Endothelial cell of umbilical vein (primary cell): ENCODE measurements around the gene DIAPH1. TPM values are rescaled to one million over a fixed set of nuclear protein-coding genes. Genes with fewer than 3 reads are reported as not detected.

Source experiments
- BruUV-seq: library from RNA; stranded (reverse); fragments of 400-500 nt; replicated peaks from 2 replicates; lab custom pipeline; 2021; lab: Mats Ljungman, UMichigan
- CTCF ChIA-PET: fragments of 300-600, 350-600 bp; sonication (Branson Sonifier 250); formaldehyde crosslinking; loops from one replicate; lab custom pipeline; 2021; ENCODE audit warnings: antibody characterized with exemption, inconsistent platforms; lab: Charles Lee
- POLR2A ChIA-PET: fragments of 300-600, 350-600 bp; sonication (Branson Sonifier 250); formaldehyde crosslinking; loops from one replicate; lab custom pipeline; 2021; ENCODE audit warnings: antibody characterized with exemption, inconsistent platforms; lab: Charles Lee
- DNase-seq: peaks from one replicate; pipeline ENCODE4 v3.0.0-alpha.2; 2011; ENCODE audit warnings: low read depth, low spot score
- FAIRE-seq: peaks from 2 replicates; lab custom pipeline; 2011; peaks lifted over from hg19 to GRCh38; lab: Jason Lieb, UNC
- H2AFZ ChIP-seq: 2 replicates; pipeline ENCODE4 v1.6.0; 2012; ENCODE audit warnings: low read depth, low read length, control low read depth, inconsistent platforms
- H3K27ac ChIP-seq: 2 replicates; pipeline ENCODE4 v1.5.1; 2011; ENCODE audit warnings: low read depth, mild to moderate bottlenecking, control low read depth, low read length, moderate library complexity; ENCODE audit not compliant: insufficient read depth
- H3K27me3 ChIP-seq, 2 experiments: 2 replicates each; pipeline versions ENCODE4 v1.6.0 to v1.6.1; 2011; ENCODE audit warnings: low read length in 2 of 2, mixed read lengths in 1 of 2; ENCODE audit not compliant: control insufficient read depth in 2 of 2, insufficient read depth in 2 of 2
- H3K36me3 ChIP-seq, 2 experiments: 2 replicates in 1 of 2; 3 replicates in 1 of 2; pipeline ENCODE4 v1.5.1; 2011; ENCODE audit warnings: low read length in 2 of 2, mild to moderate bottlenecking in 1 of 2, moderate library complexity in 1 of 2; ENCODE audit not compliant: control insufficient read depth in 2 of 2, insufficient read depth in 2 of 2; ENCODE audit errors: extremely low read depth in 1 of 2
- H3K4me1 ChIP-seq: 3 replicates; pipeline ENCODE4 v1.5.1; 2011; ENCODE audit warnings: mild to moderate bottlenecking, low read length; ENCODE audit not compliant: control insufficient read depth, insufficient read depth; ENCODE audit errors: extremely low read depth
- H3K4me2 ChIP-seq: 2 replicates; pipeline ENCODE4 v1.6.1; 2011; ENCODE audit warnings: low read length, control low read depth, mixed read lengths; ENCODE audit not compliant: insufficient read depth
- H3K4me3 ChIP-seq, 3 experiments: fragments of 200-600 bp in 1 of 3; sonication (generic), shearing (Covaris generic) in 1 of 3; replicated peaks in 1 of 3; 2 replicates each; pipeline ENCODE4 v1.5.1; 2011 to 2016; ENCODE audit warnings: control low read depth in 3 of 3, low read length in 3 of 3, mild to moderate bottlenecking in 2 of 3, inconsistent platforms in 1 of 3, low read depth in 1 of 3, moderate library complexity in 1 of 3; ENCODE audit not compliant: insufficient read depth in 1 of 3
- H3K79me2 ChIP-seq: 2 replicates; pipeline ENCODE4 v1.6.0; 2012; ENCODE audit warnings: low read length, inconsistent platforms; ENCODE audit not compliant: control insufficient read depth, insufficient read depth
- H3K9ac ChIP-seq: replicated peaks from 2 replicates; pipeline ENCODE3; 2011; ENCODE audit warnings: low read length, control low read depth; ENCODE audit not compliant: insufficient read depth; ENCODE audit errors: extremely low read depth
- H3K9me1 ChIP-seq: replicated peaks from 3 replicates; pipeline ENCODE4 v1.6.0; 2011; ENCODE audit warnings: mild to moderate bottlenecking, low read length; ENCODE audit not compliant: control insufficient read depth, insufficient read depth; ENCODE audit errors: extremely low read depth
- H3K9me3 ChIP-seq: replicated peaks from 2 replicates; pipeline ENCODE4 v1.5.1; 2012; ENCODE audit warnings: low read length, inconsistent platforms; ENCODE audit not compliant: control insufficient read depth, insufficient read depth
- H4K20me1 ChIP-seq: replicated peaks from 2 replicates; pipeline ENCODE3; 2011; ENCODE audit warnings: mild to moderate bottlenecking, low read length; ENCODE audit not compliant: control insufficient read depth, insufficient read depth; ENCODE audit errors: extremely low read depth
- EZH2 ChIP-seq: IDR thresholded peaks from 2 replicates; pipeline ENCODE4 v1.6.1; 2012; ENCODE audit warnings: borderline replicate concordance, low read depth, mild to moderate bottlenecking, moderate library complexity, low read length, inconsistent platforms; ENCODE audit not compliant: severe bottlenecking
- FOS ChIP-seq: IDR thresholded peaks from 2 replicates; pipeline ENCODE4 v1.6.1; 2011; ENCODE audit warnings: mild to moderate bottlenecking, low read length, moderate library complexity, borderline replicate concordance; ENCODE audit not compliant: insufficient read depth
- GATA2 ChIP-seq: IDR thresholded peaks from 2 replicates; pipeline ENCODE4 v1.7.0; 2011; ENCODE audit warnings: low read depth, mild to moderate bottlenecking, moderate library complexity, mixed read lengths, low read length; ENCODE audit not compliant: insufficient read length, insufficient read depth
- JUN ChIP-seq: IDR thresholded peaks from 2 replicates; pipeline ENCODE4 v1.6.1; 2011; ENCODE audit warnings: borderline replicate concordance, low read depth; ENCODE audit not compliant: insufficient read length, insufficient read depth
- MYC ChIP-seq: IDR thresholded peaks from one replicate; pipeline ENCODE4 v1.6.1; 2011; ENCODE audit warnings: mild to moderate bottlenecking, low read depth, low read length
- POLR2A ChIP-seq: IDR thresholded peaks from 2 replicates; pipeline ENCODE4 v1.6.1; 2012; ENCODE audit warnings: low read depth, mild to moderate bottlenecking, control low read depth, low read length
- POLR2AphosphoS5 ChIP-seq: IDR thresholded peaks from 2 replicates; pipeline ENCODE4 v1.6.1; 2012; ENCODE audit warnings: low read depth, mild to moderate bottlenecking, control low read depth, low read length, moderate library complexity; ENCODE audit not compliant: insufficient read depth
- dilution Hi-C: fragments of 300-500 bp; cut with MboI; formaldehyde crosslinking; loops from one replicate; pipeline ENCODE4 v1.15.0; 2019; ENCODE audit warnings: low sequenced_read_pairs; ENCODE audit not compliant: extremely low pct_ligation_motif_present
- intact Hi-C: fragments of 100-400 bp; cut with micrococcal nuclease; formaldehyde crosslinking; loops from one replicate; pipeline ENCODE4 v1.10.0; 2022
- polyA plus RNA-seq, 4 experiments: library from polyadenylated mRNA; depleted of rRNA in 3 of 4; stranded (reverse) in 3 of 4; unstranded in 1 of 4; fragments of >200 nt; gene quantifications; 2 replicates each; pipeline versions ENCODE4 v1.2.1 to v1.2.3, GENCODE V29; 2011 to 2012; ENCODE audit warnings: missing spikeins in 1 of 4
- total RNA-seq: library from RNA; stranded (reverse); gene quantifications from 2 replicates; pipeline ENCODE4 v1.2.3, GENCODE V29; 2021
- TF ChIP-seq, protein P1 (sequence below): IDR thresholded peaks from 2 replicates; pipeline ENCODE4 v1.6.1; 2011; ENCODE audit not compliant: insufficient read depth, insufficient read length
- TF ChIP-seq, protein P2 (sequence below), 2 donors: IDR thresholded peaks; 1 replicate in 1 of 2; 2 replicates in 1 of 2; pipeline ENCODE4 v1.5.1; 2011; ENCODE audit warnings: low read length in 2 of 2, mild to moderate bottlenecking in 2 of 2, moderate library complexity in 2 of 2, control low read depth in 1 of 2, inconsistent platforms in 1 of 2, low read depth in 1 of 2; ENCODE audit not compliant: insufficient read depth in 1 of 2; ENCODE audit errors: extremely low read depth in 1 of 2

Gene DIAPH1
- total and polyA plus RNA-seq, 2 donors (not counting 3 experiments of a cell fraction or from before 2014, with no cell fraction given), result 68.6 to 105 TPM

DNA sequence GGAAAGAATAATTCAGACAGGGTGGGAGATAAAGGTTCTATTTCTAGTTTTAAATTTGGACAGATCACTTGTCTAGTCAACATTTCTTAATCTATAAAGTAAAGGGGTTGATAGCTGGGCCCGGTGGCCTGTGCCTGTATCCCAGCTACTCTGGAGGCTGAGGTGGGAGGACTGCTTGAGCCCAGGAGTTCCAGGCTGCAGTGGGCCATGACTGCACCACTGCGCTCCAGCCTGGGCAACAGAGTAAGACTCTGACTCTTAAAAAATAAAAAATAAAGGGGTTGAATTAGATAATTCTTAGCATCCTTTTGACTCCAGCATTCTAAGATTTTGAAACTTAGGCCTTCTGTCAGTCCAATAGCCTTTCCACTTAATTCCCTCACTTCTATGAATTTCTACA, 10.8 kb downstream of the DIAPH1 start:
- CTCF ChIA-PET, result interaction anchor here (0.5 to 9.0 kb wide), 3 partner anchors 11 to 970 kb away, joined by 3 to 114 read pairs (median 78); partner anchors contain the start of gene DIAPH1

More for the DNA sequence above, 10.8 kb downstream of the DIAPH1 start:
- FAIRE-seq (no peak), DNase-seq (no peak)
- peaks cover 28% of the 10 kb centered on the region for H3K4me1 ChIP-seq
- TF ChIP-seq POLR2A (no peak), MYC (no peak), POLR2AphosphoS5 (no peak), GATA2 (no peak), FOS (no peak), JUN (no peak), EZH2 (no peak)
- TF ChIP-seq, protein P1, sequence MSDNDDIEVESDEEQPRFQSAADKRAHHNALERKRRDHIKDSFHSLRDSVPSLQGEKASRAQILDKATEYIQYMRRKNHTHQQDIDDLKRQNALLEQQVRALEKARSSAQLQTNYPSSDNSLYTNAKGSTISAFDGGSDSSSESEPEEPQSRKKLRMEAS, result no peak
- TF ChIP-seq, protein P2, sequence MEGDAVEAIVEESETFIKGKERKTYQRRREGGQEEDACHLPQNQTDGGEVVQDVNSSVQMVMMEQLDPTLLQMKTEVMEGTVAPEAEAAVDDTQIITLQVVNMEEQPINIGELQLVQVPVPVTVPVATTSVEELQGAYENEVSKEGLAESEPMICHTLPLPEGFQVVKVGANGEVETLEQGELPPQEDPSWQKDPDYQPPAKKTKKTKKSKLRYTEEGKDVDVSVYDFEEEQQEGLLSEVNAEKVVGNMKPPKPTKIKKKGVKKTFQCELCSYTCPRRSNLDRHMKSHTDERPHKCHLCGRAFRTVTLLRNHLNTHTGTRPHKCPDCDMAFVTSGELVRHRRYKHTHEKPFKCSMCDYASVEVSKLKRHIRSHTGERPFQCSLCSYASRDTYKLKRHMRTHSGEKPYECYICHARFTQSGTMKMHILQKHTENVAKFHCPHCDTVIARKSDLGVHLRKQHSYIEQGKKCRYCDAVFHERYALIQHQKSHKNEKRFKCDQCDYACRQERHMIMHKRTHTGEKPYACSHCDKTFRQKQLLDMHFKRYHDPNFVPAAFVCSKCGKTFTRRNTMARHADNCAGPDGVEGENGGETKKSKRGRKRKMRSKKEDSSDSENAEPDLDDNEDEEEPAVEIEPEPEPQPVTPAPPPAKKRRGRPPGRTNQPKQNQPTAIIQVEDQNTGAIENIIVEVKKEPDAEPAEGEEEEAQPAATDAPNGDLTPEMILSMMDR (IDR thresholded peaks at IDR 0.05; ENCODE audit: extremely low read depth in 1 of 2, insufficient read depth in 1 of 2, low read depth in 1 of 2, low read length in 2 of 2), result no peak
- no peak overlapping the region for H3K27ac ChIP-seq
- peaks cover 61% of the 10 kb centered on the region for H3K79me2 ChIP-seq
- H3K4me2 ChIP-seq, result no peak overlapping the region
- H3K9ac ChIP-seq, result no peak overlapping the region
- POLR2A ChIA-PET, result no interaction called here
- no peaks in the 10 kb centered on the region for H3K27me3 ChIP-seq
- intact Hi-C loops, result no loop called here
- H3K9me1 ChIP-seq, result no peaks in the 10 kb centered on the region
- BruUV-seq, result no TSS peak
- H4K20me1 ChIP-seq, result no peaks in the 10 kb centered on the region
- no peaks in the 10 kb centered on the region for H3K9me3 ChIP-seq
- dilution Hi-C loops, result no loop called here
- no peaks in the 10 kb centered on the region for H3K36me3 ChIP-seq
- no peak overlapping the region for H2AFZ ChIP-seq
- no peak overlapping the region for H3K4me3 ChIP-seq
